ENCODE results near the gene L3MBTL2.
"Not testable (repeated sequence)": the region's sequence is repeated elsewhere in the genome, so short reads cannot be mapped to it uniquely, and the experiment has no call there.

Gene L3MBTL2

GRCh38 chr22:41242396-41243117, 37.4 kb downstream of the L3MBTL2 start:
- DNase-seq: no peak

GRCh38 chr22:41243361-41243760, 38.2 kb downstream of the L3MBTL2 start:
- no peak for DNase-seq

DNA sequence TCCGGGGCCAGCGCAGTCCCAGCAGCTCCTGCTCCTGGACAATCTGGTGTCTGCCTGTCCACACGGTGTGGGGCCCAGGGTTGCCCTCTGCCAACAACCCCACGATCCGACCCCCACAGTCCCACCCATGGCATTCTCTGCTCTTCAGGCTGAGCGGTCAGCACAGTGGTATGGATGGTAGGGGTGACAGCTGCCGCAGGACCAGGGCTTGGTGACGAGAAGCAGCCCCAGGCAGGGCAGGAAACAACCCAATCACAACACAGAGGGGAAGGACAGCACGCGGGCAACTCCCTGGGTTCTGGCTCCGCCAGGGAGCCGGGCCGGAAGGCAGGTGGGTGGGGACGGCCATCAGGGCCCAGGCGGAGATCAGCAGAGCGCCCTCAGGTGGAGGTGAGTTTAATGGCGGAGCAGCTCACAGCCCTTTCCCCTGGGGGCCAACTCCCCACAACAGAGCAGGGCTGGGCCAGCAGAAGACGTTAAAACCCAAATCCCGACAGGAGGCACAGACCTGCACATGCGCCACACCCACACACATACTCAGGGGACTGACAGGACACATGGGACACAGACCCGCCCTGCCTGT, 40.9 kb downstream of the L3MBTL2 start:
- DNase-seq: no peak

DNA sequence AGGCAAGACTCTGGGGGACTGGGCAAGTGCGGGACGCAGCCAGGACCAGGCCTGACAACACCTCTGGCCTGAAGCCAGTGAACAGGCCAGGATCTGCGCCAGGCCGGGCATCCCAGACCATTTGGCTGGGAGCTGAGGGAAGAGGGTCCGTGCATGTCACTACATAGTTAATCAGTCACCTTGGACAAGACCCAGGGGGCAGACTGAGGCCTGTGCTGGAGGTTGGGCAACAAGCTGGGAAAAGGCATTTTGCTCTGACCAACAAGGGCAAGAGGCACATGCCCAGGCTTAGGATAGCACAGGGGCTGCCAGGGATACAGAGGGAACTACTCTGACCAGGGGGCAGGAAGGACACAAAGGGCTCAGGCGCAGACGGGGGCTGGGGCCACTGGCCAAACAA, 42.6 kb downstream of the L3MBTL2 start:
- no peak for DNase-seq

DNA sequence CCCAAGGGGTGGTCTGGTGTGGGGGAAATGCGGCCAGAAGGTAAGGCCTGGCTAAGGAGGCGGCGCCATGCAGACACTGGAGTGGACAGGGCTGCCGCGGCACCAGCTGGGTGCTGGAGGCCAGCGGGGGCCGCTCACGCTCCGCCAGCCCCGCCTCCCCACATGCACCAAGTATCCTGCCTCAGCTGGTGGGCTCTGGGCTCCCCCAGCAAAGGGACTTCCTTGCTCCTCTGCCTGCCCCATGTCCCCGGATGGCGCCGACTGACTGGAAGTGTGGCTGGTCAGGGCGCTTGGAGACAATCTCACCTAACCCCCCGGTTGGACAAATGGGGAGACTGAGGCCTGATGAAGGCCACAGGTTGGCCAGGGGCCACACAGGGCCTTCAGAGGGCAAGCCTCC, 43.2 kb downstream of the L3MBTL2 start:
- DNase-seq: no peak

DNA sequence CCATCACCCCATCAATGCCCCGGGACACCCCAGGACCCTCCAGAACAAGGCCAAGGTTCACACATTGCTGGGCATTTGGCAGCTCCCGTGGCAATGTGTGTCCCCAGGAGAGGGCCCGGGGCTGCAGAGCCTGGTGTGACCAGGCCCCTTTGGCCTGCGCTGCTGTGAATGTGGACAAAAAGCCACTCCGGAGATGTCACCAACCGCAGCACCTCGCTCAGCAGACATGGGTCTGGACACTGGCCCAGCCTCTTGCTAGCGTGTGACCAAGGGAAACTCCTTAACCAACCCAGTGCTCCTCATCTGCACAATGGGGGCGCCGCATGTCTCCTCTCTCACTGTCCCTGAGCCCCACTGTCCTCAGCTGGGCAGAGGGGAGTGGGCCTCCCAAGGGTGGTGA, 43.6 kb downstream of the L3MBTL2 start:
- no peak for DNase-seq

DNA sequence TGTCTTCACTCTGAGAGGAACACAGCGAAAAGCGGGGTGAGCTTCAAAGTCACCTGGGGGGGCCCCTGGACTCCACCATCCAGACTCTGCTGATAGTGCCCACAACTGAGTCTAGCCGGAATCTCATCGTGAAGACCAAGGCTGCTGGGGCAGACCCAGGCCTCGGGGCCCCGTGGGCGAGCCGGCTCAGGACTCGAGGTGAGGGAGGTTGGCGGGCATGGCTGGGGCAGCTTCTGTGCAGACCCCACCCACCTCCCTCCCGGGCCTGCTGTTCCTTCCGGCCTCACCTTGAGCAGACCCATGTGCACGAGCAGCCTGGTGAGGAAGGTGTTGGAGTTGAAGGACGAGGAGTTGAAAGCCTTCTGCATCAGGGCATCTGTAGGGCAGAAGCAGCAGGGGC, 44.3 kb downstream of the L3MBTL2 start:
- no peak for DNase-seq

DNA sequence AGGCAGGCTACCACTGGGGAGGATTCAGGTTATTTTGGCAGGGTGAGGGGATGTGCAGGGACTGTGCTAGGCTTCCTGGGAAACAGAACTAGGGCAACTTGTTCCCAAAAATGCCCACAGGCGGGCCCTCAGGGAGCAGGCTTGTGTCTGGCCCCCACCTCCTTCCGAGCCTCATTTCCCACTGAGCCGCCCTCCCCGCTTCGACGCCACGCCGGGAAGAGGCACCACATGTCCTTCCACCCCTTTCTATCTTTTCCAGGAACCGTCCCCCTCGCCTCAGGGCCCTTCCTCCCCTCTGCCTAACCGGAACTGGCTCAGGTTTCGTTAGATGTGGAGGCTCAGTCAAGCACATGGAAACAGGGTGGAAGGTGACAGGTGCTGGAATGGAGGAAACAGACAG, 45.0 kb downstream of the L3MBTL2 start:
- DNase-seq: no peak

- no peak for DNase-seq
Observed at GRCh38 chr22:41252365-41252764, 47.3 kb downstream of the L3MBTL2 start.

- no peak for DNase-seq
Observed at GRCh38 chr22:41254230-41254629, 49.1 kb downstream of the L3MBTL2 start.

DNA sequence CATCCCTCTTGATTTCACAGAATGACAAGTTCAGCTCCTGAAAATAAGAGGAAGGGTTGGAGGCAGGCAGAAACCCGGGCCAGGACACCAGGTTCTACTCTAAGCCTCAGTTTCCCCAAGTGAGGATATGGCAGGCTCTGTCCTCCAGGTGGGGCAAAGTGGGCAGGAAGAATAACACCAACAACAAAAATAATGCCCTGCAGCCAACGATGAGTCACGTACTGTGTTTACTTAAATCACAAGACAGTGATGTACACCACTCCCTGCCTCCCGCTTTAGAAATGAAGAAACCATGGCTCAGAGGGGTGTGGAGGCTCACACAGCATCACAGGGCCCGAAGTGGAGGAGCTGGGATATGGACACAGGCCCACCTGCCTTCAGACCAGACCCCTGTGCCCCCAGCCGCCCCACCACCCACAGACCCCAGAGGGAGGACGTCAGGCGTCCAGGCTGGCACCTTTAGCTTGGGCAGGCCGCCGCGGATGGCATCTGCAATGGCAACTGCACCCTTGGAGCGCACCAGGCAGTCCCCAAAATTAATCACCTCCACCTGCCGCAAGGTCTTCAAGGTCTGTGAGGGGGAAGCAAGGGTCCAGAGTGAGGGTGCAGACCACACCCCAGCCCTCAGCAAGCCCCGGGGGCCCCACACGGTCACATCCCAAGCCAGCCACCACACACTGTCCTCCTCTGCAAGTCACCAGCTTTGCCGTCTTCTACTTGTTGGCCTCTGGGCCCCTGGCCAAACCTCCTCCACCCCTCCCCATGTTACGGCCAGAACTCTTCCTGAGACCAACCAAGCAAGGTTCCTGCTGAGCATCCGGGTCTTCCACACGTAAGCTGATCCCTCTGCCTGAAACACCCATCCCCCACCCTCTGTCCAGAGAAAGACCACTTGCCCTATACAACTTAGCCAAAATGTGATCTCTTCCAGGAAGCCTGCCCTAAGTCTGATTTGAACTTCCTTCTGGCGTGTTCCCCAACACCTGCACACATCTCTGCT, 51.4 kb downstream of the L3MBTL2 start:
- DNase-seq: no peak

- DNase-seq: no peak
Observed at GRCh38 chr22:41257696-41258095, 52.6 kb downstream of the L3MBTL2 start.

DNA sequence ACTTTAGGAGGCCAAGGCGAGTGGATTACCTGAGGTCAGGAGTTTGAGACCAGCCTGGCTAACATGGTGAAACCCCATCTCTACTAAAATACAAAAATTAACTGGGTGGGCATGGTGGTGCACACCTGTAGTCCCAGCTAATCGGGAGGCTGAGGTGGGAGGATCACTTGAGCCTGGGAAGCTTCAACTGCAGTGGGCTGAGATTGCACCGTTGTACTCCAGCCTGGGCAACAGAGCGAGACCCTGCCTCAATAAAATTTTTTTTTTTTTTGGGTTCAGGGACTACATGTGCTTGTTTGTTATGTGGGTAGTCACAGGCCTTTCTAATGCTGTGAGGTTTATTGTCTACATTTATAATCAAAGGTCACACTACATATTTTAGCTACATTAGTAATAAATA, 54.6 kb downstream of the L3MBTL2 start:
- DNase-seq: not testable (repeated sequence)

DNA sequence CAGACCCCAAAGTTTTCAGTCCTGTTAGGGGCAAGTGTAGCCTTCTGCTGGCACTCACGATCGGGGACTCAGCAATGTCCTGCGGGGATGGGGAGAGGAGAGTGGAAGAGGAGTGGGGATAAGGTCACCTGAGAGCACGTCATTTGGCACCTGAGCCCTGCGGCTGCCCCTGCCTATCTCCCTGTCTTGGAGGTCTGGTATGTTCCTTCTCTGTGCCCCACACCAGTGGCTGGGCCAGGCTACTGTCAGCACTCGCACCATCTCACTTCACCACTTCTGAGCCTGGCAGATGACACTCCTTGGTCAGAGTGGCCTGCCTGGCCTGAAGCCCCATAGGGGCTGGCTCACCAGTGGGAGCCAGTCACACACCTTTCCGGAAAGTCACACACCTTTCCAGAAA, 55.8 kb downstream of the L3MBTL2 start:
- DNase-seq: no peak

- no peak for DNase-seq
Observed at GRCh38 chr22:41261541-41262249, 56.6 kb downstream of the L3MBTL2 start.

DNA sequence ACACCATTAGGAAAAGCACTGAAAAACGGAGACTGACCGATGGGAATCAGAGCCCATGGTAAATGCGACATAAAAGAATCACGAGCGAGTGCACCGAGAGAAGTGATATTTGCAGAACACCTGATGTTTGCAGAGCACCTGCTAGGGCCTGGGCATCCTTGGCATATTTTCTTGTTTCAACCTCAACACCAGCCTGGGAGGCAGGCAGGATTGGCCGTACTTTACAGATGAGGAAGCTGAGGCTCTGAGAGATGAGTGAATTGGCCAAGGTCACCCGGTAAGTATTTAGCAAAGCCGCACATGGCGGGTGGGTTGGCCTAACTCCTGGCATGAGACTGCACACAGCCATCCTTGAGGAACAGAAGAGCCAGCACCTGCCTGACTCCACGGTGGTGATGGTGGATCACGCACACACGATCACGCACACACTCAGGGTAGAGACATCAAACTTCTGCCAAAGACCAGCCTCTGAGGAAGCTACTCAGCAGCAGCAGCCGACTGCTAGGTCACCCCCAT, 57.2 kb downstream of the L3MBTL2 start:
- no peak for DNase-seq

DNA sequence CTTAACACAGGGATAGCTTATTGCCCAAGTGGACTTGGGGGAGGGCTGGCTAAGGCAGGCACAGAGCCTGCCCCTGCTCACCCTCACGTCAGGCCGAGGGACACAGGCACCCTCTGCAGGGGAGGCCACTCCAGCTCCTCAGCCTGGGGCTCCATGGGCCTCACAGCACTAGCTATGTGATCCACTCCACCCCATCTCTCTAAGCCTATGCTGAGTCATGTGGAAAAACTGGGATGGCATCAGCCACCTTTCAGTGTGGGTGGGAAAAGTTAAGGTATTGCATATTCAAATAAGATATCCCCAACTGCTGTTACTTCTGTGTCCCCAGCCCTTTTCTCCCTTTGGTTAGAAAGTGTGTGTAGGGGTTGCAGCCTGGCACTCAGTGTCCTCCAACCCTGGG, 58.6 kb downstream of the L3MBTL2 start:
- no peak for DNase-seq

- DNase-seq: no peak
Observed at GRCh38 chr22:41264408-41264941, 59.4 kb downstream of the L3MBTL2 start.

- DNase-seq: no peak
Observed at GRCh38 chr22:41267958-41268357, 62.8 kb downstream of the L3MBTL2 start.

GRCh38 chr22:41271787-41272186, 66.7 kb downstream of the L3MBTL2 start:
- no peak for DNase-seq

- DNase-seq: no peak
Observed at GRCh38 chr22:41273128-41273527, 68.0 kb downstream of the L3MBTL2 start.

DNA sequence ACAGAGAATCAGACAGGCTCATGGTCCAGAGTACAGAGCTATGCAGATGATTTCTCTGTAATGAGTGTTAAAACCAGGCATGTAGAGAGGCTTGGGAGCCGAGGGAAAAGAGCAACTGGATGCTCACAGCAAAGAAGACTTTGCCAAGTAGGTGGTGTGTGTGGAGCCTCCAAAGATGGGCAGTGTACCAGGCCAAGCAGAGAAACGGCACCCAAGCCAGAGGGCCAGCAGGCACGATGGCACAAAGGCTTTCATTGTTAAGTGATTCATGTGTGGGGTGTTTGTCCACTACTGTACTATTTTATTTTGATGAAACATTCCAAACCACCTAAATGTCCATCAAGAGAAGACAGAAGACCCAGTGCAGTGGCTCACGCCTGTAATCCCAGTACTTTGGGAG, 69.7 kb downstream of the L3MBTL2 start:
- no peak for DNase-seq

DNA sequence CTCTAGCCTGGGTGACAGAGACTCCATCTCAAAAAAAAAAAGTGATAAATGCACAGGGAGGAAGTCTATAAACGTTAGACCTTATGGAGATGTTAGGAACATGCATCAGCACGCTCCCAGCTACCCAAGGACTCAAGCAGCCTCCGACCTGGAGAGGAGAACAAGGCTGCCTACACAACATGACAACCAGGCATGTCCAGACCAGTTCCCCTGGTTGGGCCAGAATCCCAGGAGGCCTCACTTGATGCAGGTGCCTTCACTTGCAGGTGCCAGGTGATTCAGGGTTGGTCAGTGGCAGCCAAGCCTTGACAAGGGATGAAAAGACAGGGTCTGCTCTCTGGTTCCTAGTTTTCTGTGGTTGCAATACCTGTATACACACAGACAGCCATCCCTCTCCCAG, 75.0 kb downstream of the L3MBTL2 start:
- no peak for DNase-seq
